HEK293 (cell line): Measurements from ENCODE around the gene SYT14.
"Not testable (repeated sequence)": the region's sequence is repeated elsewhere in the genome, so short reads cannot be mapped to it uniquely, and the experiment has no call there.

Source experiments
- KLF1 ChIP-seq: fragments of 450-650 bp; formaldehyde crosslinking; IDR thresholded peaks from 2 replicates; pipeline ENCODE4 v1.5.1; 2016; ENCODE audit warnings: missing biosample characterization, missing genetic modification characterization
- ZNF223 ChIP-seq: fragments of 450-650 bp; formaldehyde crosslinking; IDR thresholded peaks from 2 replicates; pipeline ENCODE4 v1.5.1; 2016; ENCODE audit warnings: missing biosample characterization, missing genetic modification characterization
- ZNF274 ChIP-seq, 2 experiments: fragments of 200-500 bp in 1 of 2; fragments of 450-650 bp in 1 of 2; sonication (Bioruptor generic) in 1 of 2; formaldehyde crosslinking in 1 of 2; IDR thresholded peaks; 2 replicates each; pipeline versions ENCODE4 v1.5.1 to v1.6.1; 2014 to 2016; ENCODE audit warnings: borderline replicate concordance in 1 of 2, inconsistent platforms in 1 of 2, low read length in 1 of 2, missing biosample characterization in 1 of 2, missing genetic modification characterization in 1 of 2
- ZNF514 ChIP-seq: fragments of 450-650 bp; formaldehyde crosslinking; IDR thresholded peaks from 2 replicates; pipeline ENCODE4 v1.5.1; 2016; ENCODE audit warnings: missing biosample characterization, missing genetic modification characterization

DNA sequence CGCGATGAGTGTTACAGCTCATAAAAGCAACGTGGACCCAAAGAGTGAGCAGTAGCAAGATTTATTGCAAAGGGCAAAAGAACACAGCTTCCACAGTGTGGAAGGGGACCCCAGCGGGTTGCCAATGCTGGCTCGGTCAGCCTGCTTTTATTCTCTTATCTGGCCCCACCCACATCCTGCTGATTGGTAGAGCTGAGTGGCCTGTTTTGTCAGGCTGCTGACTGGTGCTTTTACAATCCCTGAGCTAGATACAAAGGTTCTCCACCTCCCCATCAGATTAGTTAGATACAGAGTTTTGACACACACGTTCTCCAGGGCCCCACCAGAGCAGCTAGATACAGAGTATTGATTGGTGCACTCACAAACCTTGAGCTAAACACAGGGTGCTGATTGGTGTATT, 39.7 kb upstream of the SYT14 start:
- TF ChIP-seq ZNF223 (tag by site-specific recombination); ZNF274 (IDR thresholded peaks at IDR 0.05; ENCODE audit: low read length); ZNF274 (tag by site-specific recombination; IDR thresholded peaks at IDR 0.05; ENCODE audit: borderline replicate concordance); ZNF514 (tag by site-specific recombination); KLF1 (tag by site-specific recombination): not testable (repeated sequence)
